Measurements from ENCODE around the gene DNLZ.

The DNLZ gene

DNA sequence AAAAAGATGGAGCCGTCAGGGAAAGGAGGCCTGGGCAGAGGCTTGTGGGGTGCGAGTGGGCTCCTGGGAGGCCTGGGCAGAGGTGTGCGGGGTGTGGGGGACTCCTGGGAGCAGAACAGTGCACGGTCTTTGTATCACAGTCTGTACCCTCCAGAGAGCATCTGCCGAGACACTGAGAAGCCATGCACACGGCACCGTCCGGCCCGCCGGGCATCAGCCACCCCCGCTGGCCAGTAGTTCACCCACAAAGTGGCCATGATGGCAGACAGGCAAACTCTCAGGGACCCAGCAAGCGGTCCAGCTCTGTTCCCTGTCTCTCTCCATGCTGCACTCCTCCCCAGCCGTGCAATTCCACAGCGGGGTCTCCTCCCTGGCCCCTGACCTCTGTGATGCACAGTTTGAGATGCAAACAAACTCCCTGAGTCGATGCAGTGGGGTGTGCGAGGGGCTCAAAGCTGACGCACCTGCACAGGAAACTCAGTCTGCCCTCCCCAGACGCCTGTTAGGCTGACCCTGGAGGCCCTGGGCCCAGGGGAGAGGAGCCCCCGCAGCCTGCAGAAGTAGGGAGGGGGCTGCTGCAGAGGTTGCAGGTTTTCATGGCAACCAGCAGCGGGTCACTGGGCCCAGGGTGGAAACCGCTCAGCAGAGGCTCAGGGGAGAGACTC lies 45.3 kb downstream of the DNLZ start:
- H3K9ac ChIP-seq (ENCODE audit: low read depth in 1 of 2, low read length in 2 of 2) = no peak overlapping the region
- H3K4me3 ChIP-seq (ENCODE audit: low read length in 2 of 2) = no peak overlapping the region
- no peaks in the 10 kb centered on the region for H3K4me1 ChIP-seq (ENCODE audit: control insufficient read depth in 2 of 2, insufficient read depth in 2 of 2, low read length in 2 of 2)
- H3K27me3 ChIP-seq (ENCODE audit: control insufficient read depth in 2 of 2, insufficient read depth in 2 of 2, low read length in 2 of 2) = no peaks in the 10 kb centered on the region
- no peak overlapping the region for H3K27ac ChIP-seq (ENCODE audit: low read depth in 2 of 2, low read length in 2 of 2)
- no peaks in the 10 kb centered on the region for H3K36me3 ChIP-seq (ENCODE audit: control insufficient read depth in 2 of 2, insufficient read depth in 2 of 2, low read length in 2 of 2)
- peaks cover 0 to 2% of the 10 kb centered on the region in 2 donors for H3K9me3 ChIP-seq (ENCODE audit: control insufficient read depth in 2 of 2, low read length in 2 of 2)

DNA sequence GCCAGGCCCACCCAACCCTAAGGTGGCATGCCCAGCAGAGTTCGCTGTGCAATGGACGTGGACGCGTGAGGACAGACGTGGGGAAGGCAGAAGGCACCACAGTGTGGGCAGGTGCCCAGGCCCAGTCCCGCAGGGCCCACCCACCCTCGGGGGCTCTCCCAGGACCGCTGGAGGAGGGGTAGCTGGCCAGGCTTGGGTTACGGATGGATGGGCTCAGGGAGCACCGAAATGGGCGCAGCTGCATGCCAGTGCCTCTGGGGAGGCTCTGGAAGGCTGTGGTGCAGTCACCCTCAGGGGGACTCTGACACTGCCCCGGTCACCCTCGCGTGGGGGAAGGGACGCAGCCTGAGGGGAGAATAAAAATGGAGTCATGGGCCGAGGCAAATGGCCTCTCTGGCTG lies 45.8 kb downstream of the DNLZ start:
- Histone ChIP-seq H3K9ac (ENCODE audit: low read depth in 1 of 2, low read length in 2 of 2) (no peak overlapping the region), H3K4me1 (ENCODE audit: control insufficient read depth in 2 of 2, insufficient read depth in 2 of 2, low read length in 2 of 2) (no peaks in the 10 kb centered on the region), H3K36me3 (ENCODE audit: control insufficient read depth in 2 of 2, insufficient read depth in 2 of 2, low read length in 2 of 2) (no peaks in the 10 kb centered on the region), H3K27me3 (ENCODE audit: control insufficient read depth in 2 of 2, insufficient read depth in 2 of 2, low read length in 2 of 2) (no peaks in the 10 kb centered on the region), H3K4me3 (ENCODE audit: low read length in 2 of 2) (no peak overlapping the region), H3K27ac (ENCODE audit: low read depth in 2 of 2, low read length in 2 of 2) (no peak overlapping the region), H3K9me3 (ENCODE audit: control insufficient read depth in 2 of 2, low read length in 2 of 2) (peaks cover 0 to 2% of the 10 kb centered on the region in 2 donors)

DNA sequence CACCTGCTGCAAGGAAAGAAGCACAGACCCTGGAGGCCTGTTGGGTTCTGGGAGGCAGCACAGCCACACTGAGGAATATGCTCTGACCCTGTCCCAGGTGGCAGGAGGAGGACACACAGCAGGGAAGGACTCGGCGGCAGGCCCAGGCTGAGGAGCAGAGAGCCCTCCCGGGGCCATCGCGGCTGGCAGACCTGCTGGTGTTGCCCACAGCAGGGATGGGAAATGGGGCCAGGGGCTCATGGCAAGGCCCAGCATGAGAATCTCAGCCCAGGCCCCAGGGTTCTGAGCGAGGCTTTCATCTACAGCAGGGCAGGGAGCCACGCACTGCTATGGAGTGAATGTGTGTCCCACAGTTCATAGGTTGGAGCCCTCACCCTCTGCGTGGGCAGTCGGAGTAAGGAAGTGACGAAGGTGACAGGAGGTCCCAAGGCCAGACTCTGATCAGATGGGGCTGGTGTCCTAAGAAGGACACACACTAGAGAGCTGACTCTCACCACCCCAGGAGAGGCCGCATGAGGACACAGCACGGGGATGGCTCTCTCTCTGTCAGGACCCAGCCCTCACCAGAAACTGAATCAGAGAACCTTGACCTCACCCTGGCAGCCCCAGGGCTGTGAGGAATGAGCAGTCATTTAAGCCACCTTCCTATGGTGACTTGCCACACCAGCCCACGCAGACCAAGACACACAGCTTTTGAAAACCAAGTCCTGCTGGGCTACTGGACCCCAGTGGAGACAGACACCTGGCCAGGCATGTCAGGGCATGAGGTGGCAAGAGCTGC lies 46.5 kb downstream of the DNLZ start:
- H3K4me3 ChIP-seq (ENCODE audit: low read length in 2 of 2) = no peak overlapping the region
- H3K36me3 ChIP-seq (ENCODE audit: control insufficient read depth in 2 of 2, insufficient read depth in 2 of 2, low read length in 2 of 2) = no peaks in the 10 kb centered on the region
- peaks cover 0 to 2% of the 10 kb centered on the region in 2 donors for H3K9me3 ChIP-seq (ENCODE audit: control insufficient read depth in 2 of 2, low read length in 2 of 2)
- no peaks in the 10 kb centered on the region for H3K4me1 ChIP-seq (ENCODE audit: control insufficient read depth in 2 of 2, insufficient read depth in 2 of 2, low read length in 2 of 2)
- H3K27ac ChIP-seq (ENCODE audit: low read depth in 2 of 2, low read length in 2 of 2) = no peak overlapping the region
- no peak overlapping the region for H3K9ac ChIP-seq (ENCODE audit: low read depth in 1 of 2, low read length in 2 of 2)
- H3K27me3 ChIP-seq (ENCODE audit: control insufficient read depth in 2 of 2, insufficient read depth in 2 of 2, low read length in 2 of 2) = no peaks in the 10 kb centered on the region

DNA sequence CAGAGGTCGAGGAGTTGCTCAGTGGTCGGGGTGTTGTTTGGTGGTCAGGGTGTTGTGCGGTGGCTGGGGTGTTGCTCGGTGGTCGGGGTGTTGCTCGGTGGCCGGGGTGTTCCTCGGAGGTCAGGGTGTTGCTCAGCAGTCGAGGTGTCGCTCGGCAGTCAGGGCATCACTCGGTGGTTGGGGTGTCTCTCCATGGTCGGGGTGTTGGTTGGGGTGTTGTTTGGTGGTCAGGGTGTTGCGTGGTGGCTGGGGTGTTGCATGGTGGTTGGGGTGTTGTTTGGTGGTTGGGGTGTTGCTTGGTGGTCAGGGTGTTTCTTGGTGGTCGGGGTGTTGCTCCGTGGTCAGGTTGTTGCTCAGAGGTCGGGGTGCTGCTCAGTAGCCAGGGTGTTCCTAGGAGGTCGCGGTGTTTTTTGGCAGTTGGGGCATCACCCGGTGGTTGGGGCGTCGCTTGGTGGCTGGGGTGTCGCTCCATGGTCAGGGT lies 47.2 kb downstream of the DNLZ start:
- H3K9ac ChIP-seq (ENCODE audit: low read depth in 1 of 2, low read length in 2 of 2) = no peak overlapping the region
- no peak overlapping the region for H3K27ac ChIP-seq (ENCODE audit: low read depth in 2 of 2, low read length in 2 of 2)
- peaks cover 0 to 2% of the 10 kb centered on the region in 2 donors for H3K9me3 ChIP-seq (ENCODE audit: control insufficient read depth in 2 of 2, low read length in 2 of 2)
- peaks cover 0 to 3% of the 10 kb centered on the region in 2 donors for H3K4me1 ChIP-seq (ENCODE audit: control insufficient read depth in 2 of 2, insufficient read depth in 2 of 2, low read length in 2 of 2)
- no peaks in the 10 kb centered on the region for H3K27me3 ChIP-seq (ENCODE audit: control insufficient read depth in 2 of 2, insufficient read depth in 2 of 2, low read length in 2 of 2)
- no peaks in the 10 kb centered on the region for H3K36me3 ChIP-seq (ENCODE audit: control insufficient read depth in 2 of 2, insufficient read depth in 2 of 2, low read length in 2 of 2)
- no peak overlapping the region for H3K4me3 ChIP-seq (ENCODE audit: low read length in 2 of 2)

DNA sequence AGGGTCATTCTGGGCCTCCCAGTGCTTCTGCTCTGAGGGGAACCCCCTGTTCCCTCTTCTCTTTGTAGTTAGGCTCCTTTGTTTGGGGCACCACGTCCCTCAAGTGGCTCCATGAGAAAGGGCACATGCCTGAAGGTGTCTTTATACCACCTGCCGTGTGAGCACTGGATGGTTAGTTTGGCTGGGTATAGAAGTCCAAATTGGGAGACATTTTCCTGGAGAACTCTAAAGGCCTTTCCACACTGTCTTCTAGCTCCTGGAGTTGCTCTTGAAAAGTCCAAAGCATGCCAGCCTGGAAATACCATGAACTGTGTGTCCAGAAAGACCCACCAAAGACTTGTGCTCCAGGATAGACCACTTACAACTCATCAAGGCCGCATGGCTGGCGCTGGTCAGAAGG lies 48.6 kb downstream of the DNLZ start:
- peaks cover 0 to 9% of the 10 kb centered on the region in 2 donors for H3K4me1 ChIP-seq (ENCODE audit: control insufficient read depth in 2 of 2, insufficient read depth in 2 of 2, low read length in 2 of 2)
- H3K36me3 ChIP-seq (ENCODE audit: control insufficient read depth in 2 of 2, insufficient read depth in 2 of 2, low read length in 2 of 2) = no peaks in the 10 kb centered on the region
- no peak overlapping the region for H3K27ac ChIP-seq (ENCODE audit: low read depth in 2 of 2, low read length in 2 of 2)
- peaks cover 0 to 2% of the 10 kb centered on the region in 2 donors for H3K9me3 ChIP-seq (ENCODE audit: control insufficient read depth in 2 of 2, low read length in 2 of 2)
- H3K27me3 ChIP-seq (ENCODE audit: control insufficient read depth in 2 of 2, insufficient read depth in 2 of 2, low read length in 2 of 2) = peaks cover 0 to 4% of the 10 kb centered on the region in 2 donors
- no peak overlapping the region for H3K9ac ChIP-seq (ENCODE audit: low read depth in 1 of 2, low read length in 2 of 2)
- no peak overlapping the region for H3K4me3 ChIP-seq (ENCODE audit: low read length in 2 of 2)

DNA sequence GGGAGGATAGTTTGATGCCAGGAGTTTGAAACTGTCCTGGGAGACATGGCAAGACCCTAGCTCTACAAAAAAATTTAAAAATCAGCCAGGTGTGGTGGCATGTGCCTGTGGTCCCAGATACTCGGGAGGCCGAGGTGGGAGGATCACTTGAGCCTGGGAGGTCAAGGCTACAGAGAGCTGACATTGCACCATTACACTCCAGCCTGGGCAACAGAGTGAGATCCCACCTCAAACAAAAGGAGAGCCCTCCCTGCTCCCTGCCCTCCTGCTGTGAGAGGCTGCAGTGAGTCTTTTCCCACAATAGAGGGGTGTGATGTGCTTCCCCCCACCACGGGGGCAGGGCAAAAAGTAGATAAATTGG lies 49.5 kb downstream of the DNLZ start:
- H3K9me3 ChIP-seq (ENCODE audit: control insufficient read depth in 2 of 2, low read length in 2 of 2) = peaks cover 0 to 2% of the 10 kb centered on the region in 2 donors
- H3K4me3 ChIP-seq (ENCODE audit: low read length in 2 of 2) = no peak overlapping the region
- H3K9ac ChIP-seq (ENCODE audit: low read depth in 1 of 2, low read length in 2 of 2) = no peak overlapping the region
- H3K4me1 ChIP-seq (ENCODE audit: control insufficient read depth in 2 of 2, insufficient read depth in 2 of 2, low read length in 2 of 2) = peaks cover 0 to 9% of the 10 kb centered on the region in 2 donors
- H3K27ac ChIP-seq (ENCODE audit: low read depth in 2 of 2, low read length in 2 of 2) = no peak overlapping the region
- peaks cover 0 to 8% of the 10 kb centered on the region in 2 donors for H3K27me3 ChIP-seq (ENCODE audit: control insufficient read depth in 2 of 2, insufficient read depth in 2 of 2, low read length in 2 of 2)
- H3K36me3 ChIP-seq (ENCODE audit: control insufficient read depth in 2 of 2, insufficient read depth in 2 of 2, low read length in 2 of 2) = no peaks in the 10 kb centered on the region

DNA sequence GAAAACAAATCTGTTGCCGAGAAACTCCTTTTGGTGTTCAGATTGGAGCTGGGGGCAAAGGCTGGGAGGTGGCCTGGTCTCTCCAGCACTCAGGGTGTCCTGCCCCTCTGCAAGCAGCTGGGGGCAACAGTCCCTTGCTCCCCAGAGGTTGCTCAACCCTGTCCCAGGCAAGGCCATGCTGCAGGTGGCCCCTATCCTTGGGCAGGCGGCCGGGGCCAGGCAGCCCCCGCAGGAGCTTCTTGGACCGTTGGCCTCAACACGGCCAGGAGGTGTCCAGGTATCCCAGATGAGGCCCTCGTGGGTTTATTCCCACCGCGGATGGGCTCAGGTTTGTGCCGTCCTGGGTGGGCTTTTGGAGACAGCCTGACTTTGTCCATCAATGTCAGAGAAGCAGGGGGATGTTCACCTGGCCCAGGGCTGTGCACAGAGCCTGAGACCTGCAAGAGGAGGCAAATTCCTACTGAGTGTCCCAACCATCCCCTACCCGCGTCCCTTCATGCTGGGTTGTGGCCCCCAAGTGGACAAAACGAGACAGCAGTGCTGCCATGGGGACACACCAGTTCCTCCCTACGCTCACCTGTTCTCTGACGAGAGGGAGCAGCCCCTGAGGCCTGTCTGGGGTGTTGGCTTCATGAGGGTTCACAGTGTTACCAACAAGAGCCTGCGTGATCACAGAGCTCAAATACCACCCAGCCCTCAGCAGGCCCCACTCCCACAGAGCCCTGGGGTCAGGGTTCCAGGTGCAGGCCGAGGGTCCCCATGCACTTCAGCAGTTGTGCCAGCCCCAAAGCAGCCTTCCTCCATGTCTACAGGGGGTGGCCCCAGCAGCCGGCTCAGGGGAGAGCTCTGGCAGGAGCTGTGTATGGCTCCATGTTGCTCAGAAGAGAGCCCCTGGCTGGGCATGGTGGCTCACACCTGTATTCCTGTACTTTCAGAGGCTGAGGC lies 50.2 kb downstream of the DNLZ start:
- Histone ChIP-seq H3K4me3 (ENCODE audit: low read length in 2 of 2) (no peak overlapping the region), H3K9ac (ENCODE audit: low read depth in 1 of 2, low read length in 2 of 2) (no peak overlapping the region), H3K27ac (ENCODE audit: low read depth in 2 of 2, low read length in 2 of 2) (no peak overlapping the region), H3K36me3 (ENCODE audit: control insufficient read depth in 2 of 2, insufficient read depth in 2 of 2, low read length in 2 of 2) (no peaks in the 10 kb centered on the region), H3K9me3 (ENCODE audit: control insufficient read depth in 2 of 2, low read length in 2 of 2) (peaks cover 0 to 2% of the 10 kb centered on the region in 2 donors), H3K4me1 (ENCODE audit: control insufficient read depth in 2 of 2, insufficient read depth in 2 of 2, low read length in 2 of 2) (peaks cover 0 to 9% of the 10 kb centered on the region in 2 donors), H3K27me3 (ENCODE audit: control insufficient read depth in 2 of 2, insufficient read depth in 2 of 2, low read length in 2 of 2) (peaks cover 5 to 10% of the 10 kb centered on the region in 2 donors)

DNA sequence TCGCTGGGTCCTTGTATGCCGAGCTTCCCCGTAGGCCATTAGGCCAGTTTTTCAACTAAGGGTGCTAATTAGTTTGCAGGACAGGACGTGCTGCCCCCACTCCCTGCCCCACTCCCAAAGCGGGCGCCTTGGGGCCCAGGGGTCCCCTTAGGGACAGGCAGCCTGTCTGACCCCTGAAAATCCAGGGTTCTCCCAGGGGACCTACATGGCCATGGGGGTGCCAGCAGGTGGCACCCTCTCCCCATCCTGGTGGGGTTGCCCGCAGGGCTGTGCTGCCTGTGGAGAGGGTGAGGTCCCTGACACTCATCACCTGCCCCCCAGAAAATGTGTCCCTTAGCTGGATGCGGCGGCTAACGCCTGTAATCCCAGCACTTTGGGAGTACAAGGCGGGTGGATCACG lies 51.1 kb downstream of the DNLZ start:
- peaks cover 0 to 2% of the 10 kb centered on the region in 2 donors for H3K9me3 ChIP-seq (ENCODE audit: control insufficient read depth in 2 of 2, low read length in 2 of 2)
- peaks cover 0 to 9% of the 10 kb centered on the region in 2 donors for H3K4me1 ChIP-seq (ENCODE audit: control insufficient read depth in 2 of 2, insufficient read depth in 2 of 2, low read length in 2 of 2)
- no peak overlapping the region for H3K27ac ChIP-seq (ENCODE audit: low read depth in 2 of 2, low read length in 2 of 2)
- H3K9ac ChIP-seq (ENCODE audit: low read depth in 1 of 2, low read length in 2 of 2) = no peak overlapping the region
- peaks cover 5 to 16% of the 10 kb centered on the region in 2 donors for H3K27me3 ChIP-seq (ENCODE audit: control insufficient read depth in 2 of 2, insufficient read depth in 2 of 2, low read length in 2 of 2)
- no peaks in the 10 kb centered on the region for H3K36me3 ChIP-seq (ENCODE audit: control insufficient read depth in 2 of 2, insufficient read depth in 2 of 2, low read length in 2 of 2)
- no peak overlapping the region for H3K4me3 ChIP-seq (ENCODE audit: low read length in 2 of 2)

DNA sequence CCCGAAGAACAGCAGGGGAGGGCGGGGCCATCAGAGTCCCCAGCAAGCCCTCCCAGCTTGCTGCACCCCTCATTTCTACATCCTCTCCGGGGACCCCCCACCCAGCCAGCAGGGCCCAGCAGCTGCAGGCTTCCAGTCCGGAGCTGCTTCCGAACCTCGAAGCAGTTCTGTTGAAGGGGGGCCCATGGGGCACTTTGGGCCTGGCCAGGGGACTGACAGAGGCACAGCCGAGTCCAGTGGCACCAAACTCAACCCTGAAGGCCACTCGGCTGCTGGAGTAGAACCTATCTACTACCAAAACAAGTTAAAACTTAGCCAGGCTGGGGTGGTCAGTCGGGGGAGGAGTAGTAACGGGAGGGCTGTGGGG lies 51.6 kb downstream of the DNLZ start:
- no peak overlapping the region for H3K9ac ChIP-seq (ENCODE audit: low read depth in 1 of 2, low read length in 2 of 2)
- H3K4me3 ChIP-seq (ENCODE audit: low read length in 2 of 2) = no peak overlapping the region
- peaks cover 5 to 20% of the 10 kb centered on the region in 2 donors for H3K27me3 ChIP-seq (ENCODE audit: control insufficient read depth in 2 of 2, insufficient read depth in 2 of 2, low read length in 2 of 2)
- H3K9me3 ChIP-seq (ENCODE audit: control insufficient read depth in 2 of 2, low read length in 2 of 2) = peaks cover 0 to 2% of the 10 kb centered on the region in 2 donors
- H3K27ac ChIP-seq (ENCODE audit: low read depth in 2 of 2, low read length in 2 of 2) = no peak overlapping the region
- no peaks in the 10 kb centered on the region for H3K36me3 ChIP-seq (ENCODE audit: control insufficient read depth in 2 of 2, insufficient read depth in 2 of 2, low read length in 2 of 2)
- peaks cover 0 to 9% of the 10 kb centered on the region in 2 donors for H3K4me1 ChIP-seq (ENCODE audit: control insufficient read depth in 2 of 2, insufficient read depth in 2 of 2, low read length in 2 of 2)

Measured in mucosa of rectum (tissue), 2 donors.